ENCODE data around the gene RNF43. TPM values are rescaled to one million over a fixed set of nuclear protein-coding genes. Genes with fewer than 3 reads are reported as not detected.

RNF43 gene
- total RNA-seq, 1 donor, result not detected

- TF ChIP-seq CTCF (IDR thresholded peaks at IDR 0.05; ENCODE audit: insufficient read depth, low read depth, low read length), result no peak
- no peak for DNase-seq (ENCODE audit: low read depth)
- no peak overlapping the region for H3K4me3 ChIP-seq (ENCODE audit: low read depth, low read length)
Measured at GRCh38 chr17:58436245-58436644, 18.9 kb upstream of the RNF43 start.

GRCh38 chr17:58432806-58433573 lies 15.7 kb upstream of the RNF43 start:
- no peak for DNase-seq (ENCODE audit: low read depth)

GRCh38 chr17:58427807-58428206 lies 10.5 kb upstream of the RNF43 start:
- DNase-seq (ENCODE audit: low read depth), result no peak
- no peak overlapping the region for H3K4me3 ChIP-seq (ENCODE audit: low read depth, low read length)
- no peak for TF ChIP-seq CTCF (IDR thresholded peaks at IDR 0.05; ENCODE audit: insufficient read depth, low read depth, low read length)

More at GRCh38 chr17:58432806-58433573, 15.7 kb upstream of the RNF43 start:
- H3K4me3 ChIP-seq (ENCODE audit: low read depth, low read length), result no peak overlapping the region
- TF ChIP-seq CTCF (IDR thresholded peaks at IDR 0.05; ENCODE audit: insufficient read depth, low read depth, low read length), result no peak

GRCh38 chr17:58421711-58422110 lies 4.4 kb upstream of the RNF43 start:
- no peak for DNase-seq (ENCODE audit: low read depth)
- no peak overlapping the region for H3K4me3 ChIP-seq (ENCODE audit: low read depth, low read length)
- TF ChIP-seq CTCF (IDR thresholded peaks at IDR 0.05; ENCODE audit: insufficient read depth, low read depth, low read length), result no peak

GRCh38 chr17:58420827-58421226 lies 3.5 kb upstream of the RNF43 start:
- TF ChIP-seq CTCF (IDR thresholded peaks at IDR 0.05; ENCODE audit: insufficient read depth, low read depth, low read length), result no peak
- no peak overlapping the region for H3K4me3 ChIP-seq (ENCODE audit: low read depth, low read length)
- no peak for DNase-seq (ENCODE audit: low read depth)

- no peak for TF ChIP-seq CTCF (IDR thresholded peaks at IDR 0.05; ENCODE audit: insufficient read depth, low read depth, low read length)
- no peak for DNase-seq (ENCODE audit: low read depth)
- no peak overlapping the region for H3K4me3 ChIP-seq (ENCODE audit: low read depth, low read length)
Measured at GRCh38 chr17:58416937-58417299, 416 bp downstream of the RNF43 start.

GRCh38 chr17:58416396-58416795 lies 938 bp downstream of the RNF43 start:
- H3K4me3 ChIP-seq (ENCODE audit: low read depth, low read length), result no peak overlapping the region
- DNase-seq (ENCODE audit: low read depth), result no peak
- no peak for TF ChIP-seq CTCF (IDR thresholded peaks at IDR 0.05; ENCODE audit: insufficient read depth, low read depth, low read length)
